GM21723 (cell line): ENCODE measurements around the gene SLC19A1.

Experiments used
- ATAC-seq: cut with Tn5 transposase; IDR thresholded peaks from one replicate; pipeline ENCODE4 v1.9.1; 2021; ENCODE audit warnings: mild to moderate bottlenecking, moderate library complexity; ENCODE audit not compliant: unreplicated experiment

Gene SLC19A1

DNA sequence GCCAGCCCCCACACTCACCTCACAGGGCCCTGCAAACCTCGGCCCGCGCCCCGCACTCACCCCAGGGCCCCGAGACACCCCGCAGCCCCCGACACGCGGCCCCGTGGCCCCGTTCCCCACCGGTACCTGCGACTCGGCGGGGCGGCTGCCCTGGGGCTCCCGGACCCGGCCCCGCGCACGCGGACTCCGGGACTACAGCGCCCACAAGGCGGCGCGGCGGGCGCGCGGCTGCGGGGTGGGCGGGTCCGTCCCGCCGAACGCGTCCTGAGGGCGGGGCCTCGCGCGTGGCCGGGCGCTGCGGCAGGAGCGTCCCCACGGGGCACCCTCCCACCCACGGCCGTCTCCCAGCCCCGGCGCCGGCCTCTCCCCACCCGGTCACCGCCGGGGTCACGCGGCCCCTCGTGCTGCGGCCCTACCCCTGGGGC is at the start of gene SLC19A1:
Gene SLC19A1 (minus strand): TSS at position 199 of the 425 bp plus-strand sequence. CDS start 4,481 bp downstream, outside the sequence.
- peak; percentile 63 for ATAC-seq

DNA sequence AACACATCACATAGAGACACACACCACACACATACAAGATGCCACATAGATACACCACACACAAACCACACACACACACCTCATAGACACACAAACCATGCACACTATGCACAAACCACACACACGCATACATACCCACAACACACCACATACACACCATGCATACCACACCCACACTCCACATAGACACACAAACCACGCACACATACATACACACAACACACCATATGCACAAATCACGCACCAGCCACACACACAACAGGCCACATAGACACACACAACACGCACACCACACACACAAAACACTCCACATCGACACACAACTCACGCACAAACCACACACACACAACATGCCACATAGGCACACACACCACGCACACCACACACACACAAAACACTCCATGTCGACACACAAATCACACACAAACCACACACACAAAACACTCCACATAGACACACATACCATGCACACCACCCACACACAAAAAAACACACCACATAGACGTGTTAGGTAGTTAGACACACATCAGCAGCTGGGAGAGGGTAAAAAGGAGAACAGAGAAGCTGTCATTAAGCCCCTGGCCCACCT is 49.5 kb upstream of the SLC19A1 start:
- ATAC-seq, result no peak

DNA sequence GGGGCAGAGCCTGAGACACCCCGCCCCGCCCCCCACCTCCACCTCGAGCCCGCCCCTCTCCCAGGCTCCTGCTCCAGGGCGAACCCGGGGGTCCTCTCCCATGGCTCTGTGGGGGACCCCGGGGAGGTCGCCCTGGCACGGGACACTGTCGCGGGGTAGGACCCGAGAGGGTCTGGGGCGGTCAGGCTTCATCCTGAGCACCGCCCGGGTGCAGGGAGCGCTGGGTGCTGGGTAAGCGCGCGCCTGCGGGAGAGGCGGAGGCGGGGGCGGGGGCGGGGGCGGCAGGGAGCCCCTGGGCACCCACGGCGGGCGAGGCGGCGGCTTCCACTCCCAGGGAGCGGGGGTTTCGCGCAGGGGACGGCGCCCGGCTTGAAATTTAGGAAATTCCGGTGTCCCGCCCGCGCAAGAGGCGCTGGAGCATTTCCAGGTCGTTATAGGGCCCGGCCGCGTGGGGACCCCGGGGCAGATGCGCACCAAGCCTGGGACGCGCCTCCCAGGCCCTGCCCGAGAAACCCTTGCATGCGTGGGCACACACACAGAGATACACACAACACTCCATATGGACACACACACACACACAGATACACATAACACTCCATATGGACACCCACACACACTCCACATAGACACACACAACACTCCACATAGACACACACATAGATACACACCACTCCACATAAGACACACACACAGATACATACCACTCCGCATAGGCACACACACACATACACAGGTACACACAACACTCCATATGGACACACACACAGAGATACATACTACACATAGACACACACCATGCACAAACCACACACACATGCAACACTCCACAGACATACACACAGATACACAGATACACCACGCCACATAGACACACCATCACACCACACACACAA is 48.7 kb upstream of the SLC19A1 start:
- no peak for ATAC-seq

DNA sequence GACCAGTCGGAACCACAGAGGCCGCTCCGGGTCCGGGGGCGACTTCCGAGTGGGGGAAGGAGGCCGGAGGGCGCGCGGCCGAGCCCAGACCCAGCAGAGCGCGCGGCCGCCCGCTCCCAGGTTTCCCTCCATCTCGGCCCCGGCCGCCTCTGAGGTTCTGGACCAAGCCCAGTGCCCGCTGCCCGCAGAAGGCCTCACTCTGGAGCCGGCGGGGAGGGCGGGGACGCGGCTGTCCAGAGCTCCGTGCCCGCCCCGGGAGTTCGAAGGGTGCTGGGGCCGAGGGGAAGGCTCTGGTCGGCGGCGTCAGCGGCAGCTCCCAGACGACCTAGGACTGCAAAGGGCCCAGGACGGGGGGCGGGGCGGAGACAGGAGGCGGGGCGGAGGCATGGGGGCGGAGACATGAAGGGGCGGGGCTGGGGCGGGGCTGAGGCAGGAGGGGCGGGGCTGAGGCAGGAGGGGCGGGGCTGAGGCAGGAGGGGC is 48.0 kb upstream of the SLC19A1 start:
- no peak for ATAC-seq

DNA sequence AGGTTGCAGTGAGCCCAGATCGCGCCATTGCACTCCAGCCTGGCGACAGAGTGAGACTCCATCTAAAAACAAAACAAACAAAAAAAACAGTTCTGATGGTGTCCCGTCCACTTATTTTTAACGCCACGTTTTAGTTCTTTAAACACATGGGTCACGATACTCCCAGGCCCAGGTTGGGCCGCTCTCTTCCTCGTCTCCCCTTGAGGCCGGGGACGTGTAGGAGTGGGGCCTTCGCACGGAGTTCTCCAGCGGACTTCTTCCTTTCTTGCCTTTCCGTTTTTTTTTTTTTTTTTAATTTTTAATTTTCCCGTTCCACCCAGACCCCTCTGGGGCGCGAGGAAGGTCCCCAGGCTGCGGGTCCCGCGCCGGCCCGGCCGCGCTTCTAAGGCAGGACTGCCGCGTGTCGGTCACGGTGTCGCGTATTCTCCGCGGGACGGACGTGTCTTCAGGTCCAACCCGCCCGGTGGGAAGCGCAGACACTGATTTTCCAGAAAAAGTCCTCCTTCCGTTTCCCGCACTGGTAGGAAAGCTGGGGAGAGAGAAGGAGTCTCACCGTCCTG is 47.5 kb upstream of the SLC19A1 start:
- ATAC-seq, result no peak

DNA sequence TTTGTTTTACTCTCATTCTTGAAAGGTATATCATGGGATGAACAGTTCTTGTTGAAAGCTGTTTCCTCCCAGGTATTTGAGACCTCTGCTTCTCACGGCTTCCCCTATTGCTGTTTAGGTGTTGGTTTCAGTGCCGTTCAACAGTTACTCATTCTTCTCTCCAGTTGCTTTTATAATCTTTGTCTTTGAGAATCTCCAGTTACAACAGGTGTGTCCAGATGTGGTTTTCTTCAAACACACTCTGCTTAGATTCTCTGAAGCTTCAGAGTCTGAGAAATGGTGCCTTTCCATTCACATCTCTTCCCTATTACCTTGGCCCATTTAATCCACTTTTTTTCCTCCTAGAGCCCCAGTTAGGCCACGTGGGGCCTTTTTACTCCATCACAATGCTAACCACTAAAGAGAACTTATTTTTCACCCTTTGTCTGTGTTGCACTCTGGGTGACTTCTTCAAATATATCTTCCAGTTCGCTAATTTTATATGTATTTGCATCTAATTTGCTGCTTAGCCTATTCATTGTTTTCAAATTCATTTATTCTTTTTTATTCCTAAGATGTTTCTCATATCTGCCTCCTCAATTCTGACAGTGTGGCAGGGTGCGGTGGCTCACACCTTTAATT is 46.7 kb upstream of the SLC19A1 start:
- no peak for ATAC-seq

DNA sequence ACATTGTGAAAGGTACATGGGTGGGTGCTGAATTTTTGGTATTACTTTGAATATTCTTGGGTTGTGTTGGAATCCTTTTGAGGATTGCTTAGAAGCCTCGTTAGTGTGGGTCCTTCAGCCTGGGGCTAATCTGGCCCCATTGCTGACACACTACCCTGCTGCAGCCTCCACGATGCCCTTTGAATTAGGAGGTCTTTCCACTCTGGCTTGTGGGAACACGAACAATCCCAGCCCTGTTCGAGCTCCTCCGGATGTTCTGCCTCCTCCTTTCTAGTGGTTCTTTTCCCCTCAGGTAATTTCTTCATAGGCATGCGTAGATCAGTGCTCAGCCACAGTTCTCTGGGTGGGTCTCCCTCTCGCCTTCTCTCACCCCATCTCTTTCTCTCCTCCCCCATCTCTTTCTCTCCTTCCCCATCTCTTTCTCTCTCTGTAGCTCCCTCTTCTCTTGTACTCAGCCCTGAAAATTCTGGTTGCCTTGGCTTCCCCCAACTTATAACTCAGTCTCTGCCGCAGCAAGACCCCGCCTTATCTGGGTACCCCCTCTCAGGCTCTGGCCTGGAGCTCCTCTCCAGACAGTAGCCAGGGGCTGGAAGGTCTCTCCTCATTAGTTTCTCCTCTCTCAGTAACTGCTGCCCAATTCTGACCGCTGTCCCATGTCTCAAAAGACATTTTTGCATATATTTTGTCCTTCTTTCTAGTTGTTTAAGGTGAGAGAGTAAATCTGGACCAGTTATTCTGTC is 46.0 kb upstream of the SLC19A1 start:
- ATAC-seq, result no peak

DNA sequence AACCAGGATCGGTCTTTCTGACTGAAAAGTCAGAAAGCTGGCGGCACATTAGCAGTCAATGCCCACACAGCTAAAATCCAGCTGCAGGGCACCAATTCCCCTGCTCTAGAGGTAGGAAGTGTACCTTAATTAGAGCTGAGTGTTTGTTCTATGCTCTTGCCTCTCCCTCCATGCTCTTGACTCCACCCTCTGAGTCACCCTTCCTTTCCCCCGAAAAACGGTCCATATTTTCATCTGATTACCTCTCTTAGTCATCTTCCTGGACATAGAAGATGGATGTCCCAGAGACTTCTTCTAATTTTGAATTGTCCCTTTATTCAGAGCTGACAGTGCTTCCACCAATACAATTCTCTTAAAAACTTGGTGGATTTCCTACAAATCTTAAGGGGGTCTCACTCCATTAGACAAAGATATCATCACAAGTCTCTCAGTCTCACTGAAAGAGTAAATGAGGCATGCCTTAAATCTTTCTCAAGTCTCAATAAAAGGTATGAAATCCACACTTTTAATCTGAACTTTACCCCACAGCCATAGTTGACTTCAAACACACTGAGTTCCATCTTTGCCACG is 44.1 kb upstream of the SLC19A1 start:
- no peak for ATAC-seq

DNA sequence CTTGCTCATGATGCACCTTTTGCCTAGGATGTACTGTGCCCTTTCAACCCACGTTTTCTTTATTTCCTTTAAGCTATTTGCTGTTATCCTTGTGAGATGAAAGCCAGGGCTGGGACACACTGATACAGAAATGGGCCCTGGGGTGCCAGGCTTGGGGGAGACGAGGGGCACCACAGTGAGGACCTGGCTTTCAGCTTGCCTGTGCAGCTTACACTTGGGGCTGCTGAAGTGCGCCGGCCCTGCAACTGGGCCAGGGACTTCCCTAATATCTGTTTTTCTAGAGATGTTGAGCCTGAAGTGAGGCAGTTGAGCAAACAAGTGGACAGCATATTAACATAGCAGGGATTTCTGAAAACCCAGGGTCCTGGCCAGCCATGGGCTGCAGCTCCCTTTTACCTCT is 42.5 kb upstream of the SLC19A1 start:
- ATAC-seq, result no peak

DNA sequence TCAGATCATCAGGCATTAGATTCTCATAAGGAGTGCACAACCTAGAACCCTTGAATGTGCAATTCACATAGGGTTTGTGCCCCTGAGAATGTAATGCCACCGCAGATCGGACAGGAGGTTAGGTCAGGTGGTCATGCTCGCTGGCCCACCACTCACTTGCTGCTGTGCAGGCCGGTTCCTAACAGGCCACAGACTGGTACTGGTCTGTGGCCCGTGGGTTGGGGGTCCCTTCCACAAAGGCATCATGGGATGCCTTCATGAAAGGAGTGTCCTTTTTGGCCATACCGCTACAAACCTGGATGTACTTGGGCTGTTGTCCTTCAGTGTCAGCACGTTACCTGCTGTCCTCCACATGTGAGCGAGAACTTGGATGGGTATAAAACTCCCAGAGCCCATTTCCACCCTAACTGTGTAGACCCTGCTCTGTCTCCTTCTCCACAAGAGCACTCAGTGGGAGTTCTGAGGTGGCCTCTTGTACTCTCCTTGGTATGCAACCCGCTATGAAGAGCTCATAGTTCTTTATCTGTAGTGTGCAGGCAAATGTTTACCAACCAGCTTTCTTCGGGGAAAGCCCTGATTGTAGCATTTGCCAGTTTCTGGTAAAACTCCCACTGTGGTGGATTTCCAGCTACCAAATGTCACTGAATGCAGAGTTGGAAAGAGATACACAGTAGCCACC is 41.7 kb upstream of the SLC19A1 start:
- ATAC-seq, result no peak

DNA sequence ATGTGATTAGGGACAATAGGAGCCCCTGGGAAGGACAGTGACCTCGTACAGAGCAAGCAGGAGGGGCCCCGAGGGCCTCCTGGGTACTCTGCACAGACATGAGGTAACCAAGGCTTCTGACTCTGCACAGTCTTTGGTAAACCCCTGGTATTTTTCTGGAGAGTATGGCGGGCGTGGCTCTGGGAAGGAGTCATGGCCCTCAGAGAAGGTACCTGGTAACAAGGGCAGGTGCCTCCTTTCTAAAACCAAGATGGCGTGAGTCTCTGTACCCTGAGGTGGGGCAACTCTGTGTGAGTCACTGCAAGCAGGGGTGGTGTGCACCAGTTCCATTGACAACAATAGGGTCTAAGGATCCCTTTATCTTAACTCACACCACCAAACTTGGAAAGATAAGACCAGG is 39.9 kb upstream of the SLC19A1 start:
- ATAC-seq, result no peak

DNA sequence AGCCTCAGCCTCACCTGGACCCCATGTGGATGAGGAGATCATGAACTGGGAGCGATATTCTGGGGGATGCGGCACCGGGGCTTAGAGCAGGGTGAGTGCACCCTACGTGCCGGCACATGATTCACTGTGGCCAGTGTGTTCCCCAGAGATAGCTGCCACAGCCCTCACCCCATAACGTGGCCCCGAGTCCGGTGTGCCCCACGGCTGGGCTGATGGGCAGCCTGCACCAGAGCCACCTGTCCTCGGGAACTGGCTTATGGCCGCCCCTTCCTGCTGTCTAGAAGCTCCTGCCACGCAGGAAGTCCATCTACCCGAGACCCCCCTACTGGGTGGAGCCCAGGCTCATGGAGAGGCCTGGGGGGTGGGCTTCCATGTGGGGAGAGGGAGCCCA is 39.1 kb upstream of the SLC19A1 start:
- no peak for ATAC-seq

DNA sequence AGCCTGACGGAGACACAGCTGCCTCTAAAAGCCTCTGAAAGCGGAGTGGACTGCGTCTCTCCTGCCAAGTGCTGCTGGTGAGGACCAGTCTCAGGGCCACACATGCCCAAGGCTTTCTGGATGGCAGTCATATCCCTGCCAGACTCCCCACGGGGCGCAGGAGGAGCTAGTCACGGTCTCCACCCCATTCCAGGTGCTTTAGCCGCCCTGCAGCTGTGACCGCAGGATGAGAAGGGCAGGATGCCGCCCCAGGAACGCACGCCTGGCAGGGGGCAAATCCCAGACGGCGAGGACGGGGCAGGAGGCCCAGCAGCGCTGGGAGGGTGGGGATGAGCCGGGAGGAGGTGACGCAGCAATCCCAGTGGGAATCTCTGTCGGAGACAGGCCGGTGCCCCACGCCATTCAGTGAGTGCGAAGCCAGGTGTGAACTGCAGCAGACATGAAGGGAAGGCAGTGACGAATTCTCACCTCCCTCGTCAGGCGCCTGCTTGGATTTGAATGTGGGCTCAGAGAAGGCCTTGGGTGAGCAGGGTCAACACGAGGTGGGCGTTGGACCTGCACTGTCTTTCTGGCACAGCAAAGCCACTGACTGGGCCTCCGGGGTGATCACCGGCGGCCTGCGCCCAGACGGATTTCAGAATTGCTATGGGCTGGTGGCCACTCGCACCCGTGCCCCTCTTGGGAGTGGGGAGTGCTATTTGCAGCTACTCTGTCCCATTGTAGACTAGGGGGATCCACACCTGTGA is 38.5 kb upstream of the SLC19A1 start:
- ATAC-seq, result no peak

DNA sequence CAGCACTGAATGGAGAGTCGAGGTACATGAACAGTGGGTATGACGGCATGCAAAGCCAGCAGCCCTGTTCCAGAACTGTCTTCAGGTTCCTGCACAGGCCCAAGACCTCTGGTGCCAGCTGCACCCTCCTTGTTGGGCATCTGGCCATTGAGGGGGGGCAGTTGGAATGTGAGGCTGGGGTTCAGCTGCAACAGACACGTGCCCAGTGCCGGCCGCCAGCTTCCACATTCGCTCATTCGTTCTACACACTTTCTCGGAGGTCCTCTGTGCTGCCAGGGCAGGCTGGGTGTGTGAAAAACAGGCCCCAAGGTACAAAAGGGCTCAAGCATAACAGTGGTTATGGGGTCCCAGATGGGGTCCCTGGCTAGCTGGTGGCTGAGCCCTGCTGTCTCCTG is 37.9 kb upstream of the SLC19A1 start:
- ATAC-seq, result no peak

DNA sequence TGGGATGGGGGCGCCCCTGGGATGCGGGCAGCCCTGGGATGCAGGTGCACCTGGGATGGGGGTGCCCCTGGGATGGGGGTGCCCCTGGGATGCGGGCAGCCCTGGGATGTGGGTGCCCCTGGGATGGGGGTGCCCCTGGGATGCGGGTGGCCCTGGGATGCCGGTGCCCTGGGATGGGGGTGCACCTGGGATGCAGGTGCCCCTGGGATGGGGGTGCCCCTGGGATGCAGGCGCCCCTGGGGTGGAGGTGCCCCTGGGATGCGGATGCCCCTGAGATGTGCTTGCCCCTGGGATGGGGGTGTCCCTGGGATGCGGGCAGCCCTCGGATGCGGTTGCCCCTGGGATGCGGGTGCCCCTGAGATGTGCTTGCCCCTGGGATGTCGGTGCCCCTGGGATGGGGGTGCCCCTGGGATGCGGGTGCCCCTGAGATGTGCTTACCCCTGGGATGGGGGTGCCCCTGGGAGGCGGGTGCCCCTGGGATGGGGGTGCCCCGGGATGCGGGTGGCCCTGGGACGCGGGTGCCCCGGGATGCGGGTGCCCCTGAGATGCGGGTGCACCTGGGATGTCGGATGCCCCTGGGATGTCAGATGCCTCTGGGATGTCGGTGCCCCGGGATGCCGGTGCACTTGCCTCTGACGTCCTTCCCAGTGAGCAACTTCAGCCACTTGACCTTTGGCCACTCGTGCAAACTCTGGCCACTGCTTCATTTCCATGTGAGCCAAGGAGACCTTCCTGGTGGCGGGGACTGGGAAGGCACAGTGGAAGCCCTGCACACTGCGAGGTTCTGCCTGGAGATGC is 37.3 kb upstream of the SLC19A1 start:
- no peak for ATAC-seq

DNA sequence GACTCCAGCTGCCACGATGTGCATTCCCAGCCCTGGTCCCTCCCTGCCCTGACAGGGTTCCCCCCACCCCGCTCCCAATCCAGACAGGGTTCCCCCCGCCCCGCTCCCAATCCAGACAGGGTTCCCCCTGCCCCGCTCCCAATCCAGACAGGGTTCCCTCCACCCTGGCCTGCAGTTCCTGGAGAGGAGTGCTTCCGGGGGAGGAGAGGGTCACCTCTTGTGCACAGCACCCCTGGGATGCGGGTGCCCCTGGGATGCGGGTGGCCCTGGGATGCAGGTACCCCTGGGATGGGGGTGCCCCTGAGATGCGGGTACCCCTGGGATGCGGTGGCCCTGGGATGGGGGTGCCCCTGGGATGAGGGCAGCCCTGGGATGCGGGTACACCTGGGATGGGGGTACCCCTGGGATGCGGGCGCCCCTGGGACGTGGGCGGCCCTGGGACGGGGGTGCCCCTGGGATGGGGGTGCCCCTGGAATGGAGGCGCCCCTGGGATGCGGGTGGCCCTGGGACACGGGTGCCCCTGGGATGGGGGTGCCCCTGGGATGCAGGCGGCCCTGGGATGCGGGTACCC is 36.7 kb upstream of the SLC19A1 start:
- no peak for ATAC-seq

DNA sequence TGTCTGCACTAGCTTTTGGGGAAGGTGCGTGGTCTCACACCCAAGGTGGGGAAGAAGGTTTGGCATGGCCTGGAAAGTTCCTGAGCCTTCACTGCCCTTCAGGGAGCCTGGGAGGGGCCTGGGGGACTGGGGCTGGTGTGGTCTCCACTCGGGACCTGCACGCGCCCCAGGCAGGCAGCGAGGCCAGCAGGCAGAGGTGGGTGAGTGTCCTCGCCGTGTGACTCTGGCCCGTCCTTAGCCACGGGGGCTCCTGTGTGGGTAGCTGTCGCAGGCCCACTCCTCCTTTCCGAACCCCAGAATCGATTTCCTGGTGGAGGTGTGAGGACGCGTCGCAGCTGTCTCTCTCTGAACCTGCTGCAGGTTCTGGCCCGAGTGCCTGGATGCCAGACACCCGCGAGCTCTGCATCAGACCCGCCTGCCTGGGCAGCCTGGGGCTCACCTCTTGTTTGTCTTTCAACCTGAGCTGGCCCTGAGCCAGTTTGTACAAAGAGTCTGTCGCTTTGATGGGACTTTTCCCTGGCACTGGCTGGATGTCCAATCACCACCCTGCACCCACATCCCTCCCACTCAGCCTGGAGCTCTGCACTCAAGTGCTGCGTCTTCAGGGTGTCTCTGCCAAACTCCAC is 36.0 kb upstream of the SLC19A1 start:
- no peak for ATAC-seq

DNA sequence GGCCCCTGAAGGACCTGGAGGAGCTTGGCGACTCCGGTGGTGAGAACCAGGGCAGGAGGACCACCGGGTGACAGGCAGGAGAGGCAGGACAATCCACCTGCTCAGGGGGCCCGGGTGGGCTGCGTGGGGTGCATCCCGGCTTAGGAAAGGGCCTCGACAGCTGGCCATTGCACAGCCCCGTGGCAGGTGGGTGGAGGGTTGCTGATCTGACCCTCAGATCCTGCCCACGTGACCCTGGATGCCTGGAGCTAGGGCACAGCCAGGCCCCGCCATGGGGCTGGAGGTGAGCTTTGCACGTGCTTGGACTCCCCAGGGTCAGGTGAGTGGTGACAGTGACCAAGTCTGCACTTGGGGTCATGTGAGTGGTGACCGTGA is 35.5 kb upstream of the SLC19A1 start:
- no peak for ATAC-seq
